H1 (cell line): ENCODE results near the gene GTF3C2. TPM values are rescaled to one million over a fixed set of nuclear protein-coding genes. Genes with fewer than 3 reads are reported as not detected.
"Not testable (repeated sequence)": the region's sequence is repeated elsewhere in the genome, so short reads cannot be mapped to it uniquely, and the experiment has no call there.

ENCODE experiments used
- CTCF ChIA-PET: fragments of 300-600 bp; sonication (Branson Sonifier 250); formaldehyde crosslinking; loops from one replicate; lab custom pipeline; 2021; ENCODE audit not compliant: partially characterized antibody; lab: Charles Lee
- POLR2A ChIA-PET: fragments of 300-600 bp; sonication (Branson Sonifier 250); formaldehyde crosslinking; loops from one replicate; lab custom pipeline; 2021; ENCODE audit warnings: inconsistent platforms; ENCODE audit not compliant: partially characterized antibody; lab: Charles Lee
- DNase-seq, 2 experiments: peaks; one replicate each; pipeline versions ENCODE4 v3.0.0 to v3.0.0-alpha.2; 2010 to 2022; ENCODE audit warnings: low spot score in 2 of 2, low read depth in 1 of 2, mixed read lengths in 1 of 2
- FAIRE-seq: peaks from 2 replicates; lab custom pipeline; 2011; peaks lifted over from hg19 to GRCh38; lab: Jason Lieb, UNC
- H2AFZ ChIP-seq: 2 replicates; pipeline ENCODE4 v1.8.1; 2012; ENCODE audit warnings: low read length, inconsistent platforms
- H2AK5ac ChIP-seq: 2 replicates; pipeline ENCODE4 v1.6.1; 2013; ENCODE audit warnings: low read depth, low read length
- H2BK120ac ChIP-seq: replicated peaks from 2 replicates; pipeline ENCODE3; 2013; ENCODE audit warnings: low read depth, low read length, inconsistent platforms
- H2BK12ac ChIP-seq: 2 replicates; pipeline ENCODE4 v1.6.1; 2013; ENCODE audit warnings: low read depth, low read length
- H2BK15ac ChIP-seq: 2 replicates; pipeline ENCODE4 v1.6.1; 2013; ENCODE audit warnings: low read length
- H2BK20ac ChIP-seq: 2 replicates; pipeline ENCODE4 v1.6.1; 2013; ENCODE audit warnings: low read length
- H2BK5ac ChIP-seq: 2 replicates; pipeline ENCODE4 v1.6.1; 2013; ENCODE audit warnings: low read depth, low read length
- H3K14ac ChIP-seq: 2 replicates; pipeline ENCODE4 v1.6.1; 2013; ENCODE audit warnings: inconsistent platforms; ENCODE audit not compliant: insufficient read length
- H3K18ac ChIP-seq: 2 replicates; pipeline ENCODE4 v1.6.1; 2013; ENCODE audit warnings: low read length; ENCODE audit errors: extremely low read depth
- H3K23ac ChIP-seq: 2 replicates; pipeline ENCODE4 v1.6.1; 2013; ENCODE audit warnings: inconsistent platforms; ENCODE audit not compliant: insufficient read length
- H3K23me2 ChIP-seq: 2 replicates; pipeline ENCODE4 v1.6.1; 2013; ENCODE audit warnings: low read depth, low read length
- H3K27ac ChIP-seq: 2 replicates; pipeline ENCODE4 v1.6.1; 2011; ENCODE audit warnings: low read depth, low read length, inconsistent platforms
- H3K27me3 ChIP-seq, 4 experiments: replicated peaks in 1 of 4; 1 replicate in 1 of 4; 2 replicates in 3 of 4; pipeline versions ENCODE4 v1.6.1 to v1.8.1; 2011 to 2013; ENCODE audit warnings: low read length in 3 of 4, mild to moderate bottlenecking in 3 of 4, inconsistent platforms in 2 of 4, mixed read lengths in 2 of 4, moderate library complexity in 1 of 4; ENCODE audit not compliant: control insufficient read depth in 3 of 4, insufficient read depth in 3 of 4; ENCODE audit errors: extremely low read depth in 1 of 4
- H3K36me3 ChIP-seq, 4 experiments: 2 replicates each; pipeline versions ENCODE4 v1.6.1 to v1.8.1; 2011 to 2013; ENCODE audit warnings: mild to moderate bottlenecking in 4 of 4, low read length in 3 of 4, moderate library complexity in 2 of 4, control low read depth in 1 of 4, inconsistent platforms in 1 of 4; ENCODE audit not compliant: insufficient read depth in 4 of 4, control insufficient read depth in 2 of 4
- H3K4ac ChIP-seq: replicated peaks from 2 replicates; pipeline ENCODE3; 2013; ENCODE audit warnings: low read length, low read depth, mixed read lengths, inconsistent platforms; ENCODE audit not compliant: insufficient read length
- H3K4me1 ChIP-seq, 4 experiments: replicated peaks in 1 of 4; 1 replicate in 1 of 4; 2 replicates in 3 of 4; pipeline versions ENCODE4 v1.6.1 to v1.8.1; 2011 to 2013; ENCODE audit warnings: low read length in 3 of 4, inconsistent platforms in 2 of 4, mixed read lengths in 1 of 4; ENCODE audit not compliant: insufficient read depth in 4 of 4, control insufficient read depth in 3 of 4
- H3K4me2 ChIP-seq, 2 experiments: 2 replicates each; pipeline versions ENCODE4 v1.6.1 to v1.8.1; 2011 to 2013; ENCODE audit warnings: low read depth in 2 of 2, low read length in 2 of 2, control low read depth in 1 of 2, inconsistent platforms in 1 of 2, mild to moderate bottlenecking in 1 of 2; ENCODE audit not compliant: insufficient read depth in 1 of 2
- H3K4me3 ChIP-seq, 4 experiments: fragments of 200-600, 300-600 bp in 1 of 4; sonication (generic), shearing (Covaris generic), sonication (Bioruptor Twin) in 1 of 4; 2 replicates each; pipeline versions ENCODE4 v1.5.1 to v1.8.1; 2011 to 2016; ENCODE audit warnings: low read length in 4 of 4, low read depth in 3 of 4, control low read depth in 2 of 4, inconsistent platforms in 2 of 4, mild to moderate bottlenecking in 2 of 4, mixed read lengths in 1 of 4, moderate library complexity in 1 of 4; ENCODE audit not compliant: insufficient read depth in 2 of 4; ENCODE audit errors: extremely low read depth in 1 of 4
- H3K56ac ChIP-seq: replicated peaks from 2 replicates; pipeline ENCODE3; 2013; ENCODE audit warnings: low read depth, mild to moderate bottlenecking, mixed read lengths, low read length, inconsistent platforms; ENCODE audit not compliant: insufficient read length
- H3K79me1 ChIP-seq: 2 replicates; pipeline ENCODE4 v1.6.1; 2013; ENCODE audit warnings: low read depth, low read length, control low read depth
- H3K79me2 ChIP-seq, 2 experiments: 2 replicates each; pipeline versions ENCODE4 v1.6.1 to v1.8.1; 2012 to 2013; ENCODE audit warnings: low read length in 2 of 2, mild to moderate bottlenecking in 2 of 2, inconsistent platforms in 1 of 2; ENCODE audit not compliant: insufficient read depth in 2 of 2, control insufficient read depth in 1 of 2
- H3K9ac ChIP-seq, 4 experiments: replicated peaks in 1 of 4; 1 replicate in 1 of 4; 2 replicates in 3 of 4; pipeline versions ENCODE4 v1.6.1 to v1.8.1; 2011 to 2013; ENCODE audit warnings: low read depth in 3 of 4, low read length in 3 of 4, control low read depth in 2 of 4, mild to moderate bottlenecking in 2 of 4, moderate library complexity in 2 of 4, inconsistent platforms in 1 of 4; ENCODE audit errors: extremely low read depth in 1 of 4
- H3K9me3 ChIP-seq, 2 experiments: 2 replicates each; pipeline versions ENCODE4 v1.6.1 to v1.8.1; 2012 to 2013; ENCODE audit warnings: mild to moderate bottlenecking in 2 of 2, moderate library complexity in 2 of 2, control low read depth in 1 of 2, inconsistent platforms in 1 of 2, low read depth in 1 of 2, low read length in 1 of 2, mixed read lengths in 1 of 2; ENCODE audit not compliant: insufficient read depth in 2 of 2
- H4K20me1 ChIP-seq, 2 experiments: replicated peaks in 1 of 2; 2 replicates each; pipeline versions ENCODE3 to v1.8.1; 2011 to 2013; ENCODE audit warnings: inconsistent platforms in 2 of 2, low read length in 2 of 2, mild to moderate bottlenecking in 1 of 2; ENCODE audit not compliant: insufficient read depth in 2 of 2, control insufficient read depth in 1 of 2
- H4K5ac ChIP-seq: 2 replicates; pipeline ENCODE4 v1.6.1; 2013; ENCODE audit warnings: low read length, low read depth, mixed read lengths, inconsistent platforms; ENCODE audit not compliant: insufficient read length
- H4K8ac ChIP-seq: 2 replicates; pipeline ENCODE4 v1.8.0; 2013; ENCODE audit warnings: mild to moderate bottlenecking, moderate library complexity, low read length, inconsistent platforms; ENCODE audit not compliant: insufficient read depth; ENCODE audit errors: extremely low read depth
- H4K91ac ChIP-seq: replicated peaks from 2 replicates; pipeline ENCODE3; 2013; ENCODE audit warnings: low read length, mixed read lengths, inconsistent platforms; ENCODE audit not compliant: insufficient read length
- WGBS, 2 experiments: shearing (Covaris generic) in 1 of 2; methylation state at CpG; one replicate each; pipeline versions ENCODE4 v1.1.6 to v1.1.7; 2013 to 2015; ENCODE audit warnings: low lambda C conversion rate in 2 of 2, mixed read lengths in 2 of 2, inconsistent platforms in 1 of 2, low coverage in 1 of 2, missing lambda C conversion rate in 1 of 2; ENCODE audit not compliant: insufficient replicate concordance in 2 of 2, insufficient coverage in 1 of 2, insufficient read length in 1 of 2; ENCODE audit errors: extremely low coverage in 1 of 2, missing lambda C conversion rate in 1 of 2; 5-methylcytosine and 5-hydroxymethylcytosine counted together
- polyA plus RNA-seq, 7 experiments: library from polyadenylated mRNA; depleted of rRNA in 3 of 7; stranded (reverse) in 5 of 7; unstranded in 2 of 7; fragments of >200 nt in 5 of 7; fragments of 200-250 nt in 2 of 7; gene quantifications; 1 replicate in 5 of 7; 2 replicates in 1 of 7; 4 replicates in 1 of 7; pipeline versions ENCODE4 v1.2.1 to v1.2.3, GENCODE V29; 2011 to 2013; ENCODE audit warnings: missing spikeins in 2 of 7, mixed read lengths in 2 of 7
- total RNA-seq: library from RNA; stranded (reverse); fragmentation: NEBNext Ultra II Directional; extraction: Animal tissue kit (Norgen Biotek cat#: 25700); gene quantifications from 2 replicates; pipeline ENCODE4 v1.2.1, GENCODE V29; 2021

Gene GTF3C2
- total and polyA plus RNA-seq, 2 of the 8 experiments (the other 6 are each of a cell fraction or from before 2014, with no cell fraction given), result 118 to 127 TPM

DNA sequence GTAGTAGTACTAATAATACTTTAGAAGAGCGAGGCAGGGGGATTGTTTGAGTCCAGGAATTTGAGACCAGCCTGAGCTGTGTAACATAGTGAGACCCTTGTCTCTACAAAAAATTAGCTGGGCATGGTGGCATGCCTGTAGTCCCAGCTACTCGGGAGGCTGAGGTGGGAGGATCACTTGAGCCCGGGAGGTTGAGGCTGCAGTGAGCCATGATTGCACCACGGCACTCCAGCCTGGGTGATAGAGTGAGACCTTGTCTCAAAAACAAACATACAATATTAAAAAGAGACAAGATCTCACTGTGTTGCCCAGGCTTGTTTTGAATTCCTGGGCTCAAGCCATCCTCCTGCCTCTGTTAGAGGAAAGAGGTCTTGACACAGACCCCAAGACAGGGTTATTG is 56.0 kb downstream of the GTF3C2 start:
- not testable (repeated sequence) for H2BK20ac ChIP-seq, H4K20me1 ChIP-seq, H3K56ac ChIP-seq, H3K79me2 ChIP-seq, H3K9ac ChIP-seq, H2BK120ac ChIP-seq, H3K4me2 ChIP-seq, H4K91ac ChIP-seq, DNase-seq, H3K79me1 ChIP-seq, H2BK12ac ChIP-seq, H4K8ac ChIP-seq, H3K9me3 ChIP-seq, H2BK5ac ChIP-seq, H3K4me3 ChIP-seq, H3K4ac ChIP-seq, H3K18ac ChIP-seq, H2AK5ac ChIP-seq, H3K27ac ChIP-seq, H3K36me3 ChIP-seq, H2BK15ac ChIP-seq, FAIRE-seq, H3K27me3 ChIP-seq, H4K5ac ChIP-seq, H2AFZ ChIP-seq, H3K23me2 ChIP-seq, H3K4me1 ChIP-seq, H3K14ac ChIP-seq, H3K23ac ChIP-seq
- 88% methylated on average over 4 of the region's 4 CpGs; no CpG with 5 or more reads in 1 of the 2 experiments for WGBS, 2 experiments
- ChIA-PET POLR2A (interaction anchor here (0.9 kb wide), 1 partner anchor 9 kb away, joined by 3 read pairs; no protein-coding TSS in a partner anchor), CTCF (interaction anchor here (0.9 to 12.3 kb wide), 16 partner anchors 12 to 276 kb away, joined by 3 to 413 read pairs (median 8); partner anchors contain the start of genes DNAJC5G, MPV17, SLC30A3 and TRIM54)
